Large intestine (tissue), 3 donors: ENCODE results near the gene PRM2. TPM values are rescaled to one million over a fixed set of nuclear protein-coding genes. Genes with fewer than 3 reads are reported as not detected.

Source experiments
- DNase-seq, 2 donors: peaks; one replicate each; pipeline versions ENCODE4 v3.0.0 to v3.0.0-alpha.2; 2013
- H3K27ac ChIP-seq: one replicate; pipeline ENCODE4 v1.5.1; 2013; ENCODE audit warnings: low read length
- H3K27me3 ChIP-seq: 2 replicates; pipeline ENCODE4 v1.6.1; 2013; ENCODE audit warnings: low read length; ENCODE audit not compliant: control insufficient read depth, insufficient read depth
- H3K36me3 ChIP-seq: 2 replicates; pipeline ENCODE4 v1.6.1; 2013; ENCODE audit warnings: low read length; ENCODE audit not compliant: control insufficient read depth, insufficient read depth
- H3K4me1 ChIP-seq: one replicate; pipeline ENCODE4 v1.6.1; 2013; ENCODE audit warnings: low read length; ENCODE audit not compliant: control insufficient read depth, insufficient read depth
- H3K4me3 ChIP-seq: one replicate; pipeline ENCODE4 v1.5.1; 2013; ENCODE audit warnings: low read length
- H3K9me3 ChIP-seq: one replicate; pipeline ENCODE4 v1.6.1; 2013; ENCODE audit warnings: mild to moderate bottlenecking, low read depth, low read length, moderate library complexity; ENCODE audit not compliant: control insufficient read depth
- WGBS: methylation state at CpG from one replicate; pipeline ENCODE4 v1.1.5; 2013; ENCODE audit warnings: low lambda C conversion rate; ENCODE audit not compliant: insufficient coverage; 5-methylcytosine and 5-hydroxymethylcytosine counted together
- polyA plus RNA-seq: library from polyadenylated mRNA; unstranded; fragments of 120-200 nt; gene quantifications from one replicate; pipeline ENCODE4 v1.2.1, GENCODE V29; 2013

The PRM2 gene
- polyA plus RNA-seq, 1 donor, result not detected

DNA sequence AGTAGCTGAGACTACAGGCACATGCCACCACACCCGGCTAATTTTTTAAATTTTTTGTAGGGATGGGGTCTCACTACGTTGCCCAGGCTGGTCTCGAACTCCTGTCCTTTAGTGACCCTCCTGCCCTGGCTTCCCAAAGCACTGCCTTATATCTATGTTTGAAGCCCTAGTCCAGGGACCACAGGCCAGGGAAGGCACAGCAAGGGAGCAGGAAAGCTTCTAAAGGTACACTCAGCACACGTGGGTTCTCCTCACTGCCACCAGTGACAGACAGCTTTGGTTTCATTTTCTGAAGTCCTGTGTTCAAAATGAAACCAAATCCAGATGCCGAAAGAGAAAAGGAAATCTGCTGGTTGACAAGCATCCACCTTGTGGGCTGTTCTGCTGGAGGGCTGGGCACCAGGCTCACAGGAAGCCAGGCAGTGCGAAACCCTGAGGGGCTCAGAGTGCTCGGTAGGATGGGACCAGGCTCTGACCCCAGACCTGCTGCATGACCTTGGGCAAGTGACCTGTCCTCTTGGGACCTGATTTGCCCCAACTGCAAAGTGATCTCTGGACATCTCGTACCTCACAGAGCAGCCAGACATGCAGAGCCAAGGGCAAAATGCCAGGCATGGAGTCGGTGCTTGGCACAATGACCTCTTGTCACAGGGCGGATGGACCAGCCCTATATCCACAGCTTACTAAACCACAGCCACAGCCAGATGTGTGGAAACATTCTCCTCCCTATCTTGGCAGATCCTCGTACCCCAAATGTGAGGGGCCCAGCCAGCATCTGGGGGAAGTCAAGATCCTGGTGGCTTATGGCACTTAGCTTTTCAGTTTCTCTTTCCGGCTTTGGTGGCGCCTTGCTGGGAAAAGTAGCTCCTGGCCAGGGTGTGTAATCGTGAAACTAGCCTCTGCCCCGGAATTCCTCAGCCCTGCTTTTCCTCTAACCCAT, 17.5 kb downstream of the PRM2 start:
- Histone ChIP-seq H3K4me3 (no peak overlapping the region), H3K9me3 (peaks cover 3% of the 10 kb centered on the region), H3K36me3 (no peaks in the 10 kb centered on the region), H3K4me1 (peaks cover 13% of the 10 kb centered on the region), H3K27ac (no peak overlapping the region), H3K27me3 (peaks cover 7% of the 10 kb centered on the region)
- no CpG with 5 or more reads among the region's 15 CpGs for WGBS
- DNase-seq, result no peak

DNA sequence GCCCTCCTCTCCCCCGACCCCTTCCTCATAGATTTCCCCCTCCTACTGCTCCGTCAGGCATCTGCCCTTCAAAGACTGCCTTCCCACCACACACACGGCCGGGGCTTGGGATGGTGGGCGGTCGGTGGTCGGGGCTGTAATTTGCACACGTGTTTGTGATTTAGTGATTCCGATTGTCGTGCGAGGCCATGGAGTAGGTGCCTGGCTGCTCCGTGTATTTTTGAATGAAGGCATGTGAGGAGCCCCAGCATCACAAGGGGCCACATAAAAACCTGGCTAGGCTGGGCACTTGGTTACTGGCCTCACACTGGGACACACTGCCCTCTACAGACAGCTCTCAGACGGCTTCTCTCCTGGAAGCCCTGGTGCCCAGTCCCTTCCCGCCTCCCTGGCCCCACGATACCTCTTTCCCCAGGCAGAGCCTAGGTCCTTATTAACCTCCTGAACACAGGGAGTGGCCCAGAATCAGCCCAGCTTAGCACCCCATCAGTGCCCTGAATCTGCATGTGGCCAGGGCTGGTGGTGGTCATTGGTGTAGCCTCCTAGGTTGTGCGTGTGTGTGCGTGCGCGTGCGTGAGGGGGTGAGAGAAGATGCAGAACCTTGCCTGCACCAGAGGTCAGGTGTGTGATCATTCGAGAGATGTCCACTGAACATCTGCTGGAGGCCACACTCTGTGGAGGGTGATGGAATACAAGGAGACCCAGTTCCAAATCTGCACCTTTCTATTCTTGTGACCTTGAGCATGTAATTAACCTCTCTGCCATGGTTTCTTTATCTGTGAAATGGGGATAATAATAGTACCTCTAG, 18.9 kb downstream of the PRM2 start:
- Histone ChIP-seq H3K27me3 (peaks cover 11% of the 10 kb centered on the region), H3K4me1 (peaks cover 13% of the 10 kb centered on the region), H3K4me3 (peak overlapping the region; percentile 82), H3K27ac (peak overlapping the region; percentile 99), H3K36me3 (no peaks in the 10 kb centered on the region), H3K9me3 (peaks cover 3% of the 10 kb centered on the region)
- WGBS, result no CpG with 5 or more reads among the region's 21 CpGs
- DNase-seq, result peak; percentile 74 to 81

DNA sequence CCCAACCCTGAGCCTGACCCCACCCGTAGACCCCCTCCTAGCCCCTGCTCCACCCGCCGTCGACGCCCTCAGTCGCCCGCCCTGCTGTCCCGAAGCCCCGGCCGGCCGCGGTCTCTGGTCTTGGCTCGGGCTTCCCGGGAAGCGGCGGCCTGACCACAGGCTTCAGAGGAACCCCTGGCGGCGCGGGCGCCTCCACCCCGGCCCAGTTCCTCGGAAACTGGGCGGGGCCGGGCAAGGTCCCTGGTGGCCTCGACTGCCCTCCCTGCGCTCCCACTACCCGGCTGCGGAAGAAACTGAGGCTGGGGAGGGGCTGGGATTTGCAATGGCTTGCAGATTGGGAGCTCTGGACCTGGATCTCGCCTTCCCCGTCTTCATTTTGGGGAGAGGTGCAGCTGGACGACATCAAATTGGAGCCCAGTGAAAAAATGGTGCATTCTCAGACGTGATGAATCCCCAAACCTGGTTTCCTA, 19.6 kb downstream of the PRM2 start:
- Histone ChIP-seq H3K4me3 (peak overlapping the region; percentile 82), H3K4me1 (peaks cover 13% of the 10 kb centered on the region), H3K27me3 (peaks cover 13% of the 10 kb centered on the region), H3K36me3 (no peaks in the 10 kb centered on the region), H3K9me3 (peaks cover 3% of the 10 kb centered on the region), H3K27ac (peak overlapping the region; percentile 99)
- no CpG with 5 or more reads among the region's 32 CpGs for WGBS
- DNase-seq, result peak; percentile 47 to 71

DNA sequence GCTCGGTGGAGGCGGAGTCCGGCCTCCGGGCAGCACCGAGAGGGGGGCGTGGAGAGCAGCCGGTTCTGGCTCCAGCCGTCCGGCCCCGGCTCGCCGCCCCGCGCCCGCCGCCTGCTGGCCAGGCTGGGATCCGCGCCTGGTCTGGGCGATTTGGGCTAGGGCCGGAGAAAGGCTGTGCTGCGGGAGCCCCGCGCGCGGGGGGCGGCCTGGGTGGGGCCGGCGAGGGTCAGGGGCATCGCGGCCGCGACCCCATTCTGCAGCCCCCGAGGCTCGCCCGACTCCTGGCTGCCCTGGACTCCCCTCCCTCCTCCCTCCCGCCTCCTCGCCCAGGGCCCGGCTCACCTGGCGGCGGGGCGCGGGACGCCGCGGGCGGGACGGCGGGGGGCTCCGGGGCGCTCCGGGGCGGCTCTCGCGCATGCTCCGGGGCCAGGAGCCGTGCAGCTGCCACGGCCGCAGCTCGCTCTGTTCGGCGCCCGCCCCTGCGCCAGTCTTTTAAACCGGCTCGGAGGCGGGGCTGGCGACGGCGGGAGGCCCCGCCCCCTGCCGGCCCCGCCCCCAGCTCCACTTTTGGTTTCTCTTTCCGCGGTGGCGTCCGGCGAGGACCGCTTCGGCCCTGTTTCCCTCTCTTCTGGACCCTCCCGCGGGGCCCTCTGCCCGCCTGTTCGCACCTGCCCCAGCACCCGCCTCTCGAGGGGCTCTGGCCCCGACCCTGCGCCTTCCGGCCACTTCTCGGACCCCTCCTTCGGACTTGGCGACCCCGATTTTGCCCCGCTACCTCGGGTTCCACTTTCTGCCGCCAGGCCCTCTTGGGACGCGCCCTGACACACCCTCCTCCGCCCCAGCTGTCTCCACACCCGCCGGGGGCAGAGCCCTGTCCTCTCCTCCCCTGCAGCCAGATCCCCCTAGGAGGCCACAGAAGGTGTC, 20.3 kb downstream of the PRM2 start, which contains the start of gene SOCS1:
TSS of gene SOCS1 (minus strand) at position 468 of the 924 bp plus-strand sequence. CDS start 726 bp downstream, outside the sequence.
- no CpG with 5 or more reads among the region's 100 CpGs for WGBS

DNA sequence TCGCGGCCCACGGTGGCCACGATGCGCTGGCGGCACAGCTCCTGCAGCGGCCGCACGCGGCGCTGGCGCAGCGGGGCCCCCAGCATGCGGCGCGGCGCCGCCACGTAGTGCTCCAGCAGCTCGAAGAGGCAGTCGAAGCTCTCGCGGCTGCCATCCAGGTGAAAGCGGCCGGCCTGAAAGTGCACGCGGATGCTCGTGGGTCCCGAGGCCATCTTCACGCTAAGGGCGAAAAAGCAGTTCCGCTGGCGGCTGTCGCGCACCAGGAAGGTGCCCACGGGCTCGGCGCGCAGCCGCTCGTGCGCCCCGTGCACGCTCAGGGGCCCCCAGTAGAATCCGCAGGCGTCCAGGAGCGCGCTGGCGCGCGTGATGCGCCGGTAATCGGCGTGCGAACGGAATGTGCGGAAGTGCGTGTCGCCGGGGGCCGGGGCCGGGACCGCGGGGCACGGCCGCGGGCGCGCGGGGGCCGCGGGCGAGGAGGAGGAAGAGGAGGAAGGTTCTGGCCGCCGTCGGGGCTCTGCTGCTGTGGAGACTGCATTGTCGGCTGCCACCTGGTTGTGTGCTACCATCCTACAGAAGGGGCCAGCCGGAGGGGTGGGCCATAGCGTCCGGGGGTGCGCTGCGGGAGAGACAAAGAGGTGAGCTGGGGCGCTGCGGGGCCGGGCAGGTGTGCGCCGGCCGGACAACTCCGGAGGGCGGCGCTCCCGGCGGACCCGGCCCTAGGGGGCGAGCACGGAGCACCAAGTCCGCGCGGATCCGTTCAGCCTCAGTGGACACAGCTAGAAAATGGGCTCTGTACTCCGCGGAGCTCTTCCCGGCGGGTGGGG, 21.2 kb downstream of the PRM2 start:
- peaks cover 3% of the 10 kb centered on the region for H3K9me3 ChIP-seq
- no peak overlapping the region for H3K27ac ChIP-seq
- WGBS, result no CpG with 5 or more reads among the region's 105 CpGs
- H3K4me3 ChIP-seq, result peak overlapping the region; percentile 43
- DNase-seq, result peak; percentile 36 to 79
- H3K27me3 ChIP-seq, result peaks cover 13% of the 10 kb centered on the region
- H3K4me1 ChIP-seq, result peaks cover 13% of the 10 kb centered on the region
- no peaks in the 10 kb centered on the region for H3K36me3 ChIP-seq

More for the DNA sequence above, 20.3 kb downstream of the PRM2 start, which contains the start of gene SOCS1:
- Histone ChIP-seq H3K4me3 (peak within 1 kb of the TSS; percentile 82), H3K36me3 (no peaks in the 10 kb centered on the region), H3K9me3 (peaks cover 3% of the 10 kb centered on the region), H3K27me3 (peaks cover 13% of the 10 kb centered on the region), H3K4me1 (peaks cover 13% of the 10 kb centered on the region), H3K27ac (peak within 1 kb of the TSS; percentile 99)
- peak; percentile 71 to 89 for DNase-seq

DNA sequence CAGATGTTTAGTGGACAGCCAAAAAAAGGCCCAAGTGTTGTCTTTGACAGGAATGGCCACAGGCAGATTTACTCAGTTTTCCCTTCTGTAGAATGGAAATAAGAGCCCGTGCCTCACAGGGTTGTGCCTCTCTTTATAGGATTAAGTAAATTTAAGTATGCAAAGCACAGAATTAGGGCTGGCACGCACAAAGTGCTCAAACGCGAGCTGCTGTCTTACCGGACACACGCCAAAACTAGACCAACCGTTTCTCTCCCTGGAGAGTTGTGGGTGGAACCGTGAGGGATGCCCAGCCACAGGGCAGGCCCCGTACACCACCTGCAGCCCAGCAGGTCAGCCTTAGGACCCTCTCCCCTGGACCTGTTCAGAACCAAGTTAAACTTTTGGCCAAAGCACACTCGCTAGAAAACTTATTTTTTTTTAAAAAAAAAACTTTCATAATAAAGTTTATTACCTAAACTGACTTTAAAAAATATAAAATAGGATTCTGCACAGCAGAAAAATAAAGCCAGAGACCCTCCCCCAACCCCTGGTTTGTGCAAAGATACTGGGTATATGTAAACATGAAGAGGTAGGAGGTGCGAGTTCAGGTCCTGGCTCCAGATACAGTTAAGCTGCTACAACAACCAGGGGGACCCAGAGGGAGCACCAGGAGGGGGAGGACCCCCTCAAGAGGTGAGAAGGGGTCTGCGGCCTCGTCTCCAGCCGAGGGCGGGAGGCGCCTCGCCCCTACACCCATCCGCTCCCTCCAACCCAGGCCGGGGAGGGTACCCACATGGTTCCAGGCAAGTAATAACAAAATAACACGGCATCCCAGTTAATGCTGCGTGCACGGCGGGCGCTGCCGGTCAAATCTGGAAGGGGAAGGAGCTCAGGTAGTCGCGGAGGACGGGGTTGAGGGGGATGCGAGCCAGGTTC, 22.0 kb downstream of the PRM2 start:
- Histone ChIP-seq H3K4me1 (peaks cover 13% of the 10 kb centered on the region), H3K36me3 (no peaks in the 10 kb centered on the region), H3K27me3 (peaks cover 13% of the 10 kb centered on the region), H3K9me3 (peaks cover 3% of the 10 kb centered on the region), H3K27ac (no peak overlapping the region), H3K4me3 (peak overlapping the region; percentile 38)
- no peak for DNase-seq
- WGBS, result 80% methylated on average over 1 of the region's 29 CpGs

DNA sequence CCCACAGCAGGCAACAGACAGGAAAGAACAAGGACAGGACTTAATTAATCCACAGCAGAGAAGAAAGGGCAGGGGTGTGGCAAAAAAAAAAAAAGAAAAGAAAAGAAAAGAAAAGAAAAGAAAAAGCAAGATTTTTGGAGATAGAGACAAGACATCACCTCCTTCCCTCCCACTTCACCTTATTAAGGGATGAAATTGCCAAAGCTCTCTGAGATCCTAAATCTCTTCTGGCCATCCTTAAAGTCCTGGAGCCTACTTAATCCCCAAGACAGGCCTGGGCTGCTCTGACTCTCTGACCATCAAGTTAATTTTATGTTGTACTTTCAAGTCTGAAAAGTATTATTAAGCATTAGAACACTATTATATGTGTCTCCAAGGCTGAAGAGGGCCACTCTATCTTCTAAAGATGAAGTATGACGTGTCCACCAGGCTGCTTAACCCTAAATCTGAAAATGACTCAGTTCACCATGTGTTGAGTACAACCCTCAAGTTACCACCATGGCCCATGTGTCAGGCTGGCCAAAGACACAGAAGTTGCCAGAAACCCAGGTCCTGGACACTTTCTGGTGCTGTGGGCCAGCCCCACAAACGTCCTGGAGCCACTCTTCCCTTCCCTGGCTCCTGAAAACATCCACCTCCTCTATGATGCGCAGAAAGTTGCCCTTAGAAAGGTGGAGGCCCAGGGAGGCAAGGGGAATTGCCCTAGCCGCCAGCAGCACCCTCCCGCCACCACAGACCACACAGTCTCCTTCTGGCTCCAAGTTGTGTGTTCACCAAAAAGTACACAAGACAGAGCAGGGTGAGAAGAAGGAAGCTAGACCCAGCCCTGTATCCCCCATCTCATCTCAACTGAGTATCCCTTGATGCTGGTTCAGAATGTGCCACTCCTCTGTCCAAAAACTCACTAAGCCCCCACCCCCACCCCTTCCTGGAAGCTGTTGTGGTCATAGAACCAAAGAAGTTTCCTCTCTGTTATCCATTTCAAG, 23.0 kb downstream of the PRM2 start:
- Histone ChIP-seq H3K27ac (no peak overlapping the region), H3K27me3 (peaks cover 13% of the 10 kb centered on the region), H3K36me3 (no peaks in the 10 kb centered on the region), H3K4me1 (peaks cover 13% of the 10 kb centered on the region), H3K9me3 (peaks cover 3% of the 10 kb centered on the region), H3K4me3 (no peak overlapping the region)
- DNase-seq, result no peak
- no CpG with 5 or more reads among the region's 5 CpGs for WGBS

DNA sequence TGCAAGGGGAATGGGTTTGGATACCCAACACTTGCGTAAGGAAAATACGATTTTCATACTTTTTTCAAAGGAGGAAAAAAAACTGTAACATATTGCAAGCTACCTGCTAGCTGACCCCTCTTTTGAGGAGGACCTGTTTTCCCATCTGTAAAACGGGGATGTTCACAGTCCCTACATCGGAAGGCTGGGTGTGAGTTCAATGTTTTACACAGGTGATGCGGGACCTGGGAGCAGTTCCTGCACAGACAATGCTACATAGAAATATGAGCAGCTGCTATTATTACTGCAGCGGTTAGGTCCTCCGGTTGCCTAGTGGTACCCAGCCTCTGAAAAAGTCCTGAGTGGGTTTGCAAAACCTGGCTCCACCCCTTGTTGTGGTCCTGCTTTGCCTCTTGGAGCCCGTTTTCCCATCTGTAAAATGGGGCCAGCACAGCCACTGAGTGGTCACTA, 23.8 kb downstream of the PRM2 start:
- peaks cover 12% of the 10 kb centered on the region for H3K4me1 ChIP-seq
- DNase-seq, result no peak
- H3K27ac ChIP-seq, result no peak overlapping the region
- no peak overlapping the region for H3K4me3 ChIP-seq
- peaks cover 3% of the 10 kb centered on the region for H3K9me3 ChIP-seq
- H3K27me3 ChIP-seq, result peaks cover 13% of the 10 kb centered on the region
- no peaks in the 10 kb centered on the region for H3K36me3 ChIP-seq
- no CpG with 5 or more reads among the region's 8 CpGs for WGBS
